GM18951 (cell line): ENCODE measurements around the gene PTPN14.

Source experiments
- POLR2A ChIP-seq: IDR thresholded peaks from 4 replicates; pipeline ENCODE4 v1.6.1; 2011; ENCODE audit warnings: mild to moderate bottlenecking; ENCODE audit not compliant: insufficient read length, insufficient read depth; ENCODE audit errors: extremely low read depth
- in situ Hi-C: fragments of 300-500 bp; cut with MboI; formaldehyde crosslinking; loops from one replicate; pipeline ENCODE4 v1.12.0; 2022; ENCODE audit warnings: low sequenced_read_pairs, mixed read lengths, inconsistent platforms; ENCODE audit not compliant: unreplicated experiment

The PTPN14 gene

GRCh38 chr1:214377485-214377884, 173.9 kb downstream of the PTPN14 start:
- in situ Hi-C loops, result no loop called here
- TF ChIP-seq POLR2A, result no peak

GRCh38 chr1:214372092-214372491, 179.3 kb downstream of the PTPN14 start:
- in situ Hi-C loops, result no loop called here
- no peak for TF ChIP-seq POLR2A

- TF ChIP-seq POLR2A, result no peak
- in situ Hi-C loops, result no loop called here
These were observed 180.8 kb downstream of the PTPN14 start for GRCh38 chr1:214370615-214371014.

DNA sequence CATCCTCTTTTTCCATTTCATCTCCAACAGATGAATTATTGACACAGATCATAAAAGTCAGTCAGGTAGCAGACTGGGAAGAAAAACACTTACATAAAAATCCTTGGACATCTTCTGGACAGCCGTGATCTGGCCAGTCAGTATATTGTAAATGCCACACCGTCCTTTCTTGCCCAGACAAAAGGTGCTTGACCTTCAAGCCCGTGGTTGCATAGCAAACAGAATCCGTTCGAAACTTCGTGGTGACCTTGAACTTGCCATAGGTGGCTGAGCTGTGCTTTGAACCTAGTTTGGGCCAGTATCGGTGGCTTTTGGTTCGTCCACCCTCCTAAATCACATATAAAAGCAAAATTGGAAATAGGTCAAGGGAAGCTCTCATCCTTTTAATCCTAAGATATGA, 182.0 kb downstream of the PTPN14 start:
- in situ Hi-C loops, result no loop called here
- no peak for TF ChIP-seq POLR2A

DNA sequence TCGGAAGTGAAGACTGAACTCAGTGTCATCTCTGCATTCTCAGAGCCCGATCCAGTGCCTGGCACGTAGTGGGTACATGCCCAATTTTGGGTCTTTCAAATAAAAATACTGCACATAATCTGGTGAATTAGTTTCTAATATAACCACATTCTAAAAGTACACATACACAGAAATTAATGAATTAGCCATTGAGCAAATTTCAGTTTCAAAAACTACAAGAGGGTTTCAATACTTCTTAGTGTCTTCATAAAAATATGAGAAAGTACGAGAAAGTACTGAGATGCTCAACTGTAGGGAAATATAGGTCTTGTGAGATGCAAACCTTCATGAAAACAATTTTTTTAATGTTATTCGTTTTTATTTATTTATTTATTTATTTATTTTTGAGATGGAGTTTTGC, 183.6 kb downstream of the PTPN14 start:
- no peak for TF ChIP-seq POLR2A
- in situ Hi-C loops, result no loop called here

DNA sequence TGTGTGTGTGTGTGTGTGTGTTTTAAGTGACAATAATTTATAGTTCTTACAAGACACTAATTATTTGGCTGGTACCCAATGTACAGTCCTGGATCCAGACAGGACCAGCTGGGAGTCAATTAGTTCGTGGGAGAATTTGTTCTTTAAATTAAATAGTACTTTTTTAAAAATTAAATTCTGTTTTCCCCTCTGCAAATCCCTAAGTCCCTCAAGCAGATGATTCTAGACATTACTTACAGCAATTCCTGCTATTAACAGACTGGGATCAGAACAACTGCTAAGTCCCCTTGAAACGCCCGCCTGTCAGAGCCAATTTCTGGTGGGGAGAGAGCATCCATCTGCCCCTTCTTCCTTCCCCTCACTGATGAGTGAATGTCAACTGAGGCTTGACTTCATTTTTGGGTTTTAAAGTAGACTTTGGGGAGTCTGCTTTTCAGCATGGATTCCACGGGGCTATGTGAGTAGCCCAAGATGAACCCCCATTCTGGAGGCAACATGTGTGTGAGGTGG, 186.6 kb downstream of the PTPN14 start:
- in situ Hi-C loops, result no loop called here
- TF ChIP-seq POLR2A, result no peak

- in situ Hi-C loops, result no loop called here
- no peak for TF ChIP-seq POLR2A
These were observed 187.0 kb downstream of the PTPN14 start for GRCh38 chr1:214364386-214364785.

DNA sequence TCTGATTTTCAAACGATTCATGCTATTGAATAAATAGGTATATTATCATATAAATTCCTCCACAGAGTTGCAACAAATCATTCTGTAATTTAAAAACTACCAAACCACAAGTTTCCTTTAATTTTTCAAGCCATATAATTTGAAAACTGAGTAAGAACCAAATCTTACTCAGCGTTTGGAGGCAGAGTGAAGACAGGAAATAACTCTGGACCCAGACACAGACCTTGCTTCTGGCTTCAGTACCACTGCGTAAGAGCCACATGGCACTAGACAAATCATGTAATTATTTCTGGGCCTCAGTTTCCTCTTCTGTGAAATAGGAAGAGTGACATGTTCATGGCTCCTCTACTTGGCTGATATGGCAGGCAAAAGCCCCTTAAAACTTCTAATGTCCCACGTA, 188.0 kb downstream of the PTPN14 start:
- in situ Hi-C loops, result no loop called here
- TF ChIP-seq POLR2A, result no peak

DNA sequence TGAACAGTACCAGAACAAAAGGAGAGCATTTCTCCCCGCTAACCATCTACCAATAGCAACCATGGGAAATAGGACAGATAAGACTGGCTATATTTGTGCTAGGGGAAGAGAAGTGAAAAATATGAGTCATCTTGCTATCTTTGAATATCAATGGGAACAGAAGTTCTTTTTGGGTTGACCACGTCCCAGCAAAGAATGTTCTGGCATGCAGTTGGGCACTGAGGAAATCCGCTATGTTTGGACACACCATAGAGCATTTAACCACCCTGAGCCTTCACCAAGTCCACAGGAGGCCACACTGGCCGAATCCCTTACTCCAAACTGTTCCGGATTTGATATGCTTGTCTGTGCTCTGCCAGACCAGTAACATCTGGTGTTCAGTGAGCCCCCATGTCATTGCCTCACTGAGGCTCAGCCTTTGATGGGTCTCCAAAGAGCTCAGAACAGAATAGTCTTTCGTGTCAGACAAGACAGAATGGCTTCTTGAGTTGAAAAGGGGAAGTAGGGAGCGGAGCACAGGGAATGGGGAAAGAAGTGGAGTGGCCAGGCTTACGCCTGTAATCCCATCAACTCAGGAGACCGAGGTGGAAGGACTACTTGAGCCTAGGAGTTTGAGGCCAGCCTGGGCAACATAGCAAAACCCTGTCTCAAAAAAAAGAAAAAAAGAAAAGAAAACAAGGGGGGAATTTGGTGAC, 189.1 kb downstream of the PTPN14 start:
- in situ Hi-C loops, result no loop called here
- no peak for TF ChIP-seq POLR2A

DNA sequence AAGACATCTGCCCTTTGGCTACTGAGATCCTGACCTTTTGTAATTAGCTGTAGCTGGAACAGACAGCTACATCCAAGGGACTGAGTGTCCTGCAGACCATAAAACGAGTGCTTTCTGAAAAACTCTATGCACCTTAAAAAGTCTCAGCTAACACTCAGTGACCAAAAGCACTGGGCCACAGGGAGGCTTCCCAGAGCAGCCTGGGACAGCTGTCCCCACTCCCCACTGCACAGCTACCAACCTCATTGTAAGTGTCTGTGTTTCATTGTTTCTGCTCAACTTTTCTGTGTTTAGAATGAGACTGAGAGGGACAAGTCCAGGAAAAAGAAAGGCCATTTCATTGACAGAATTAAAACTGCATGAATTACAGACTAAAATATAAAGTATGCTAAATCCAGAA, 189.8 kb downstream of the PTPN14 start:
- in situ Hi-C loops, result no loop called here
- no peak for TF ChIP-seq POLR2A

DNA sequence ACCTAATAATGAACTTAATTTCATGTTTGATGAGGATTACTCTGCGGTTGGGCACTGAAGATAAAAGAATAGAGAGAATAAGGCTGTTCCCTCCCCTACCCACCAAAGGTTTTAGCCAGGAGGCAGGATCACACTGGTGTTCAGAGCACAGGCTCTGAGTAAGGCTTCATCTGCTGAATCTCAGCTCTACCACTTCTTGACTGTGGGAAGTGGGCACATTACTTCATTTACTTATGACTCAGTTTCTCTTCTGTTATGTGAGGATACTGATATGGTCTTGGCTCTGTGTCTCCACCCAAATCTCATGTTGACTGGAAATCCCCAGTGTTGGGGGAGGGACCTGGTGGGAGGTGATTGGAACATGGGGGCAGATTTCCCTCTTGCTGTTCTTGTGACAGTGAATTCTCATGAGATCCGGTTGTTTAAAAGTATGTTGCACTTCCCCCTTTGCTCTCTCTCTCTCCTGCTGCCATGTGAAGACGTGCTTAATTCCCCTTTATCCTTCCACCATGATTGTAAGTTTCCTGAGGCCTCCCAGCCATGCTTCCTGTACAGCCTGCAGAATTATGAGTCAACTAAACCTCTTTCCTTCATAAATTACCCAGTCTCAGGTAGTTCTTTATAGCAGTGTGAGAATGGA, 190.8 kb downstream of the PTPN14 start:
- in situ Hi-C loops, result no loop called here
- TF ChIP-seq POLR2A, result no peak

DNA sequence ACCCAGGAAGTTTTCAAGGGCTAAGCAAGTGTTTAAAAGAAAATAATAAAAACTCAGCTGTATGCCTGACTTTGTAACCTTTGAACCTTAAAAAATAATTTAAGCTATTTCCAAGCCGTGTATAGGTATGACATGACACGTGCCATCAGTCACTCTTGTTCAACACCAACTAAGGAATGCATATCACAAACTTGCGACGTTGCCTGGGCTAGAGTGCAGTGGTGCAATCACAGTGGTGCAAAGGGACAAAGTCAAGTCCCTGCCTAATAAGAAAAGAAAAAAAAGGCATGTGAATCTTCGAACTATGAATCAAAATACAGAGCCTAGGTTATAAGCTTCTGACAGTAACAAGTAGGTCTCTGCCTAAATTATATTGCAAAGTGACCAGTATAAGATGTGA, 191.3 kb downstream of the PTPN14 start:
- TF ChIP-seq POLR2A, result no peak
- in situ Hi-C loops, result no loop called here

GRCh38 chr1:214354440-214355148, 196.8 kb downstream of the PTPN14 start:
- no peak for TF ChIP-seq POLR2A
- in situ Hi-C loops, result no loop called here

DNA sequence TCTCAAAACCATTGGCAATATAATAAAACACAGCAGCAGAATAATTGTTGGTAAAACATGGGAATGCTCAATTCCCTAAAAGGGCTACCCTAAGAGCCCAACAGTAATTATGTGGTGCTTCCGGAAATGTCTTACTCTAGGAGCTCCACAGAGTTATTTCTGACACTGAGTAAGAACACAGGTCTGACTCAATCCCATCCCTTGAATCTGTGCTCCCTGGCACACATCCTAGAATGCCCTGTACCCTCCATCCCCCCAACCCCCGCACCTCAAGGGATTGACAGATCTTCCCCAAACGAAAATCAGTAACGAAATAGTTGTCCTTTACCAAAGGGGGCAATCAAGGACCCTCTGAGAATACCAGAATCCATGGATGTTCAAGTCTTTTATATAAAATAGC, 198.6 kb downstream of the PTPN14 start:
- no peak for TF ChIP-seq POLR2A
- in situ Hi-C loops, result no loop called here

- in situ Hi-C loops, result no loop called here
- TF ChIP-seq POLR2A, result no peak
These were observed 199.7 kb downstream of the PTPN14 start for GRCh38 chr1:214351551-214352277.
